ENCODE data around the gene DZIP1L.

DZIP1L gene

DNA sequence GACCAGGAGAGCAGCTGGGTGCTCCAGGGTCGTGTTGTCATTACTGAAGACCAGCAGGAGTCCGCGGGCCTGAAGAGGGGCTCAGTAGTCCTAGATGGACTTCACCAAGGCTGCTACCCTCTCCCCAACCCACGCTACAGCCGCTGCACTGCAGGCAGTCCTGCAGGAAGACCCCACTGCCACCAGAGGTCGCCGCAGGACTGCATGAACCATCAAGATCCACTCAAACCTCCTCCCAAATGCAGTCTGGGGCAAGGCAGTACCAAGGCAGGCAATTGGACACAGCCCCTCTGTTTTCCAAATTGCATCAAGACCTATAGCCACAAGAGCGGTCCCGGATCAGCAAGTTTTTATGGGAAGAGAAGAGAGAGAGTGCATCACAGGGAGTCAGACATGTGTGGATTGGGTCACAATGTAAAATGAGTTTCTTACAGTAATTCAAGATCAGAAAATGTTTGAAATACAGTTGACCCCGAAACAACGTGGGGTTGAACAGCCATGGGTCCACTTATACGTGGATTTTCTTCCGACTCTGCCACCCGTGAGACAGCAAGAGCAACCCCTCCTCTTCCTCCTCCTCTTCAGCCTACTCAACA lies 46.7 kb downstream of the DZIP1L start:
- DNase-seq (ENCODE audit: low read depth): peak; percentile 73

DNA sequence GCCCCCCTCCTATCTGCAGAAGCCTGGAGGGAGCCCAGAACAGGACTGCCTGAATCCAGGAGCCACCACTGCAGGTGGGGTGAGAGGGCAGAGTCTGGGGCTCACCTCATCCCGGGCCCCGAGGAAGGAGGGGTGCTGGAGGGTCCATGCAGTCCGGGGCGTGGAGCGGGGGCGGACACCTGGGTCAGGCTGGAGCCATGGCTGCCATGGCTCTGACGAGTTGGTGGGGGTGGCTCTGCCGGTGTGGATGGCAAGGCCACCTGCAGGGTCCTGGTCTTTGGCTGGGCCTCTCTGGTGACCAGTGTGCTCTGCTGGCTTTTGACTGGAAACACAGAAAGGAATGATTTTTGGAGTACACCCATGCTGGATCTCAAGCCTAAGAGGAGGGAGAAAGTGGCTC lies 47.4 kb downstream of the DZIP1L start:
- no peak for DNase-seq (ENCODE audit: low read depth)

DNA sequence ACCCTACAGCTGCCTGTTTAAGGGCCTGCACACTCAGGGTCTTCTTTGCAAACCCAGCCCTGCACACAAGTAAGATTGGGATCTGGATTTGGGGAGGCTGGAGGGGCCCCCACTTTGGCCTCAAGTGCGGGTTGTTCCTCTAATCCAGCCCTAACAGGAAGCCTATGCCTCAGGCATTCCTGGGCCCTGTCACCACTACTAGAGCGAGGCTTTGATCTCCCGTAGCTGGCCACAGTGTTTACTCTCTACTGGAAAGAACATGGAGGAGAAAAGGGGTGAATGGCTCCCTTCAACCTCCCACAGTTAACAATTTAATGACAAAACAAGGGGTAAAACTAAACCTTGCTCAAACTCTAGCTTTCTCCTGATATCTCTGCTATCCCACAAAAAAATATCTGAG lies 48.4 kb downstream of the DZIP1L start:
- DNase-seq (ENCODE audit: low read depth): no peak

DNA sequence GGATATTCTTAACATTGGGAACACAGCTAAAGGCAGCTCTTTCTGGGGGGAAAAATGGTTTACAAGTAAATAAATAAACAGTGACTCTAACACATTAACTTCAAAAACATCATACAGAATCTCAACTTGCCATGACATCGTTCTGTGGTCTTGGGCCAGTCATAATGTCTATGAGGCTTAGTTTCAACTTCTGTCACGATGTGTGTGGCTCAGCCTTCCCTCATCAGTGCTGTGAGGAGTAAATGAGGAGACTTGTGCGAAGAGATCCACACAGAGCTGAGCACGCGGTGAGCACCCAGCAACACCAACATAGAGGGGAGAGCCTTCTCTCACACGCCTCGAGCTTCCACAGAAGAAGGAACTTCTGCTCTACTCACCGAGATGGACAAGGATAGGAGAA lies 49.0 kb downstream of the DZIP1L start:
- peak; percentile 12 for DNase-seq (ENCODE audit: low read depth)

DNA sequence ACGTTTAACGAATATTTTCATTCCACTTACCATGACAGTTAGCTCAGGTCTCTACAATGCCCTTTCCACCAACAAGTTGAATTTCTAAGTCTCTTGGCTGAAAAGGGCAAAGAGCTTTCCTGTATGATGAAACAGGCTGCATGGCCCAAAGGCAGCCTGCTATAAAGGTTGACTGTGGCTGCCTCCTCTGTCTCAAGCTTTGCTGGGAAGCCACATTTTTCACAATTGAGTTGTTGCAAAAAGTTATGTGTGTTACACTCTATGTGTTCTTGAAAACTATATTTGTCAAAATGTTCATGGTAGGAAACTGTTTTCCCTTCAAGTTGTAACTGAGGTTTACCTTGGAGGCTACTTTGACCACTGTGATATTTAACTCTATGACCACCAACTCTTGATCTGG lies 49.5 kb downstream of the DZIP1L start:
- no peak for DNase-seq (ENCODE audit: low read depth)

DNA sequence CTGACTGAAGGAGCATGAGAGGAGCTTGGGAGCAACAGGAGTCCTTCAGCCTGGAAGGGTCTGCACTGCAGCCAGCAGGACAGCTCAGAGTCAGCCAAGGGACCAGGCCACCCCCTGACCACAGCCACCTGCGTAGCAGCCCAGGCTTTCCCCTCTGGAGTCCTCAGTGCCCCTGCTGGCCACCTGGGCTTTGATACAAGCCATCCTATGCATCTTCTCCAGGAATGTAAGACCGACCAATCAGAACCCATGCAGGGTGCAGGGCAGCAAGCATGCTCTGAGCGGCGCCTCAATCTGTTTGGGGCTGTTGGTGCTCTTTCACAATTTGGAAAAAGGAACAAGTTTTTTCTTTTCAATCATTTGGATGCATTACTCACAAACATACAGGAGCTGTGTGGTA lies 52.0 kb downstream of the DZIP1L start:
- no peak for DNase-seq (ENCODE audit: low read depth)

DNA sequence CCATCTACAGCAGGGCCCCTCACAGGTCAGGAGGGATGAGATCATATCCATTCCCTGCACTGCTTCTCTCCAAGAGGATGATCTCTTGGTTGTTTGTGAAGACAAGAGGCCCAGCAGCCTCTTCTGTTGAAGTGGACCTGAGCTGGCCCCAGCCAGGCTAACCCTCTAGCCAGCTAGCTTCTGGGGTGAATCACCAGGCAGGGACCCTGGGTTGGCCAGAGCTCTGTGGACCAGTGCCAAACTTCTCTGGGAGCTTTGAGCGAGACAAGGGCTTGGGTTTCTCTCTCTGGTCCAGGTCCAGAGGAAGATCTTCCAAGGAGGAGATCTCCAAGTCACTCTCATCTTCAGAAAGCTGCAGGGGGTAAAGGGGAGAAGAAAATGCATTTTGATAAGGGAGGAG lies 52.8 kb downstream of the DZIP1L start:
- no peak for DNase-seq (ENCODE audit: low read depth)

DNA sequence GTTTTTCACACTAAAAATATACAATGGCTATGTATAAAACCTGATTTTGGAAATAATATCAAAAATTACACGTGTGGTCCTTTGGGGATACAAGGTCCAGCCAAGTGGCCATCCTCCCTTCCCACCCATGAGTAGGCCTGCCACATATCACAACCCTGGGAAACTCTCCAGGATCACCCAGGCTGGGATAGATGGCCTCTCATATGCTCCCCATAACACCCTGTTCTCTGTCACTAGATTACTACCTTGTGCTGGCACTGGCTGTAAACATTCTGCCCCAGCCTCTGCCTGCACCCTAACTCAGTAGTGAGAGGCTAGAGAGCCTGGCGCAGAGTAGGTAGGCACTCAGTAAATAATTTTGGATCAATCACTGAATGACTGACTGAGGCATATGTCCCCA lies 53.4 kb downstream of the DZIP1L start:
- DNase-seq (ENCODE audit: low read depth): no peak

DNA sequence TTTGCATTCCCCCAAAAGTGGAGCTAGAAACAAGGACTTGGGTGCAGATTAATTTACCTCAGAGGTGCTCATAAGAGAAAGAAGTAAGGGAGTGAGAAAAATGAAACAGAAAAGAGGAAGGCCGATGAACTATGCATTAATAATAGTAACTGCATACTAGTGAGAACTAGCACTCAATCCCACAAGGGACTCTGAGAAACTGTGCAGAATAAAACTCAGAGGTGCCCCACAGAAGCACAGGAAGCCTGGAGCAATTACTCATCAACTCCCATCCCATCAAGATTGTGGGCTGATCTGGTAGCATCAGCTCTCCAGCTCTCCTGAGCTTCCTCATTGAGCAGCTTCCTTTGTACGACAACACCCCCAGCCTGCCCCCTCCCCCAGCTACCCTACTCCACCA lies 54.6 kb downstream of the DZIP1L start:
- DNase-seq (ENCODE audit: low read depth): no peak

DNA sequence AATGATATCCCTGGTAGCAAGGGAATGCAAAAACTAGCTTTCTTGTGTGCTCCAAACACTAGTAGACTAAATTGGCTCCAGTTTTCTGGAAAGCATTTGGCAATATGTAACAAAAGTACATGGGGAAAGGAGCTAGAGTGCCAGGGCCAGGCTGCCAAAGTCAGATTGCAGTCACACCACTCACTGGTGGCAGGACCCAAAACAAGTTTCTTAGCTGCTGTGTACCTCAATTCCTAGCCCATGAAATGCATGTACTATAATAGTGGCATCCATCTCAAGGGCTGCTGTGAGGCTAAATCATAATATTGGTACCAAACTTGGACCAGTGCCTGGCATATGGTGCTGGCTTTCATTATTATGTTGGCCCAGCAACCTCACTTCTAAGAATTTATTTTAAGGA lies 56.1 kb downstream of the DZIP1L start:
- DNase-seq (ENCODE audit: low read depth): no peak

DNA sequence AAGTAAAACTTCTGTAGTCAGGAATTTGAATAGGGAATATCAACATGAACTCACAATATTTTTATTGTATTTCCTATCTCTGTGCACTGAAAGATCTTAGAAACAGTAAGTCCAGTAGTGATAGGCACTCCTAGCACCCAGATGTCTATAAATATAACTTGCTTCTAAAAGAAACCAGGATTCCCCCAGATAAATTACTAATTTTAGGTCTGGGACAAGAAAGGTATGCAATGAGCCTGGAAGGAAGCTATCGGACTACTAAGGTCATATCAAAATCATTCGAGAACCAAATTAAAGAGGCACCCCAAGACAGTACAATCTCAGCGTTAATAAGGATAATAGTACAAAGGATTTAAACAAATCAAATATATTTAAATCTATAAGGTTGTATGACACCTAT lies 58.0 kb downstream of the DZIP1L start:
- DNase-seq (ENCODE audit: low read depth): no peak

DNA sequence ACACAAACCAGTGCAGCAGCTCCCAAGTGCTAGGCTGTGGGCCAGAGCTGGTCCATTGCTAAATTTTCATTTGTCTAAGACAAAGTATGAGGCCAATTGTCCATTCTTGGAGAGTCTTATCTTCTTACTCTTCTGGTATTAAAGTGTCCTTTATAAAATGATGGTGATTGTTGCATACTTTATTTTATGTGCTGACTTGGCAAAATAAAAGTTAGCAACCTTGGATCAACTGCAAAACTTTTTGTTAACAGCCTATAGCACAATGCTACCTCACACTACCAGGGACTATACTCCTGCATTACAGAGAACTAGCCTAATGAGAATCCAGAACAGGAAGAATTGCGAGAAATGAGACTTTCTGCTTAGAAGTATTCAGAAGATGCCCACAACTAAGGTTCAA lies 61.4 kb downstream of the DZIP1L start:
- no peak for DNase-seq (ENCODE audit: low read depth)

DNA sequence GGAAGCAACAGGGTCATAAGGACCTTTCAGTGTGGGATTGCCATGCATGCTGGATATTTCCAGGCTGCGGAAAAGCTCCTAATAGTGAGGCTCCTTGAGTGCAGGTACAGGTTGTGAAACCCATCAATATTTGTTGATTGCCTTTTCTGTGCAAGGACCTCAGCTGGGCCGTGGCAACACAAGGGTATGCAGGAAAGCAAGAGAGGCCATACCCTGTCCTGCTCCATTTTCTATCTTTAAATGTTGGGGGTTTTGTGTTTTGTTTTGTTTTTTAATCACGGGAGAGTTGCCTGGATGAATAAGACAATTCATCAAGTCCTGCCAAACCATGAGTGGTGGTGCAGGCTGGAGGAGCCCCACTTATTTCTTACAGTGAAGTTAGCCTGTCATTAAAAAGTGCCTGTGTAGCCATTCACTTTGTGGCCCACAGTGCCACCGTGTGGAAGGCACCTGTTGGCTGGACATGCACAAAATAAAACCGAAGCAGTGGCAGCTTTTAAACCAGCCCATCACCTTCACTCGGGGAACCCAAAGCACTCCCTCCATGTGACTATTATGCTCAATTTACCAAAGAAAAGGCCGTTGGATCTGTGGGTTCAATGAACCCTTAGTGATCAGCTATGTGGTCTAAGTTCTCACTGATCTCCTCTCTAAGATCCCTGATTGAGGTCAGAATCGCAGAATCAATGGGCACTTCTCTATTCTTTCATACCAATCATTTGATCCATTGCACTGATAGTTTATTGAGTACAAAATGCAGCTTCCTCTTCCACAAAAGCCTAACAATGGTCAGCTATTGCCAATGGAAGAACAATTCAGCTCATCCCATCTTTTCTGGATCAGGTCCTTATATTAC lies 63.2 kb downstream of the DZIP1L start:
- DNase-seq (ENCODE audit: low read depth): no peak

DNA sequence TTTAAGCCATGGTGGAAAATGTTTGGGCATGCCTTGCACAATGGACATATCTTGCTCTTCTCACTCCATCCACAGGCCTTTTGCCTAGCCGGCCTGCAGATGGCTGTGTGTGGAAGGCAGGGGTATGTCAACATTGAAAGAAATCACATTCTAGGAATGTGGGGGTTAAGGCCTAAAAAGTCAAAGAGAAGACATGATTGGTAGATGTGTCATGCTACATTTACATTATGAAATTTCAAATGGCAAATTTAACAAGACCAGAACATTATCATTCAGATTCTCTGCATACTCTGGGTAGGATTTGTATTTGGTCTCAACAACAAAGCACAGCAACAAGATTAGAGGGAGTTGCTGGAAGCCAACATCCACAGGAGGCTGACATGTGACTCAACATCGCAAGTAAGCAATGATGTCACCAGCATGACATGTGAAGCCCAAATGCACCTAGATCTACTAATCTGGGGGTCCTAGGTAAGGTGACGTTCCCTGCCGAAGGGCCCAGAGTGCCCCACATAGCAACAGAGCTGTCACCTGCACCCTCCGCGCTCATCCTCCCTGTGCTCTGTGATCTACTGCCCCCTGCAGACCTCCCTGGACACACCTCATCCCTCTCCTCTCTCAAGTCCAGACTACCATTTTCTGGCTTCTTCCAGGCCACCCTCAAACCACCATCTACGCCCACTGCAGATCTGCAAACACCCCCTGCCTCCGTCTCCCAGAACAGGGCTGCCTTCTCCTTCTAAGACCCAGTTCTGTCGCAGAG lies 66.1 kb downstream of the DZIP1L start:
- no peak for DNase-seq (ENCODE audit: low read depth)

DNA sequence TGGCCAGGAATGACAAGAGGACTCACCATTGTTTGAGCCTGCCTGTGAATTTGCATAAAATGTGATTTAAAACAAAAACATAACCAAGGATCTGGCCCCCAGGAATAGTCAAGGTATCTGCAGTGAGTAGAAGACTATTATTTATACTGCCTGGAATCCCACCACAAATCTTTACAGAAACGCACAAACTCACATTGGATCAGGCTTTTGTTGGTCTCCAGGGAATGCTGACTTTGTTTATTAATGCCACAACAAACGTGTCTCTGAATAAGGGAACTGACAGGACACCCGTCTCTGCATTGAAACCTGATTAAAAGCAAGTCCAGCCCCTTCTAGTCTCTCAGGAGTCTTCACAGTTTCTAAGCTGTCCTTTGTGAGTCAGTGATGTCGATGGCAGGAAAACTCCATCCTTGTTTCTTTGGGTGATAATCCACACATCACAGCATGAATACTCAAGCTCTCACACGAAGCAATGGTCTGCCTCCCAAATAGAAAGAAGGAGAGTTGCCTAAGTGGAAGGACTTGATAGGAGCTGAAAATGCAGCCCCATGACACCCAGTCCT lies 67.7 kb downstream of the DZIP1L start:
- no peak for DNase-seq (ENCODE audit: low read depth)

DNA sequence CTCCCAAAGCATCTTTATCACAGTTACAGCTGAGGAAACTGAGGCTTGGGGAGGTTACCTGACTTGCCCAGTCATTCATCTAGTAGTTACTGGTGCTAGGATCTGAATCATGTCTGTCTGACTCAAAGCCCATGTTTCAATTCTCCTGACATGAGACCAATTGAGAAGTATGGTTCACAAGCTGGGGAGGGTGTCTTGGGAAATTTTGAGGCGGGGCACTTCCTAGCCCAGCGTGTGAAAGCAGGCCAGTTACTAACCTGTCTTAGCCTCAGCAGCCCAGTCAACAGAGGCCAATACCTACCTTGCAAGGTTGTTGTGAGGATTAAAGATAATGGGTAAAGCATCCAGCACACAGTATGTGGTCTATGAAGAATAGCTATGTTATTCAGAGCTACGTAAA lies 68.5 kb downstream of the DZIP1L start:
- DNase-seq (ENCODE audit: low read depth): no peak

DNA sequence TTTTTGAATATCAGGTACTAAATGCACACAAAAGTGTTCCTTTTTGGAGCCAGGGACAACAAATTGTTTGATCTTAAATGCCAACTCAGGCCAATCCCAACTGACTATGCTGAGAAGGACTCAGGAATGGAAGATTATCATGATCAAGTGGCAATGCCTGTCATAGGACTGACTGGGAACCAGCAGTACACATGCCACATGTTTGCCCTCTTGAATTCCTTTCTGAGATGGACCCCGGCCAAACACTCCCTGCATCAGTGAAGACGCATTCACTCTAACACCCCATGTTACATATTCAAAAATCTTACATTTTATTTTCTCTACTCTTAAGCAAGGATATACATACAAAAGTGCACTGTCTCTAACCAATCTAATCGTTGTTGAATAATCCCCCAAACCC lies 69.3 kb downstream of the DZIP1L start:
- DNase-seq (ENCODE audit: low read depth): no peak

DNA sequence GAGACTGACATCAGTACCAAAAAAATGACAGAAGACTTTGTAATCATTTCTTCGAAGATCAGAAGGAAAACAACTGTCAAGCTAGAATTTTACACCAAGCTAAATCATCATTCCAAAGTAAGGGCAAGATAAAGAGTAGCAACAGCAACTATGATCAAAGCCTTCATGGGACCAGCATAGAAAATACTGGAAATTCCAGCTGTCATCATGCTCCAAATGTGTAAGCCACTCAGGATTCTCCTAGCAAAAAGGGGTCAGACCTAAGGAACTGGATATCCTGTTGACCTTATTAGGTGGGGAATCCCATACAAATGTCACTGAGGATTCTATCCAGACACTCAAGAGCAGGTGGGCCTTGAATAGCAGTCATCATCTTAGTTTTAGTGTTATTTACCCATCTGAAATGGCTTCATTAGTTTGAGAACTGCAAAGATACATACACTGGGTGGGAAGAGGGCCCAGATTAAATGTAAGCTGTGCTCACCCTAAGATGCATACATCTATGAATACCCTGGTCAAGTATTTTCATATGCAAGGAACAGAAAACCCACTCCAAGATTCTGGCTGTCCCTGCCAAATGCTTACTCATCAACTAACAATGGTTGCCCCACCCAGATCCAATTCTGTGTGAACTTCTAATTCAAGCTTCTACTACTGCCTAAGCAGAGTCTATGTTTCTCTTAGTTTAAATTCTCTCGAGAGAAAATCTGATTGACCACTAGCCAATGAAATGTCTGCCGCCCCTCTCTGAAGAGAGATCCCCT lies 72.0 kb downstream of the DZIP1L start:
- DNase-seq (ENCODE audit: low read depth): no peak

DNA sequence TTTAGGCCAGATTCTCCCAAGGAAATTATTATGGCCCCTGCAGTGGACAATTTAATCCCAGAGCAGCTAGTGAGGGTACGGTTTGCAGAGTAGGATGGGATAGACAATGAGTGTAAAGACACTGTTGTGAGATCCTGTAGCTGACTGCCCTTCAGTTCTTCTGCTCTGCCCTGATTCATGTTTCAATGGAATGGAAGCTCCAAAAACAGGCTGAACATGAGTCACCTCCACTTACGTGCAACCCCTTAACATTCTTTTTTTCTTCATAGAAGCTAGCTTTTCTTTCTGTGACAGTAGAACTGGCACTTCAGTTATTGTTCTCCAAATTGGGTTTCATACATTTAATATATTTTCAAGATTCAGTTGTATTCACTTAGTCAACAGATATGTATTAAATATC lies 73.4 kb downstream of the DZIP1L start:
- no peak for DNase-seq (ENCODE audit: low read depth)

DNA sequence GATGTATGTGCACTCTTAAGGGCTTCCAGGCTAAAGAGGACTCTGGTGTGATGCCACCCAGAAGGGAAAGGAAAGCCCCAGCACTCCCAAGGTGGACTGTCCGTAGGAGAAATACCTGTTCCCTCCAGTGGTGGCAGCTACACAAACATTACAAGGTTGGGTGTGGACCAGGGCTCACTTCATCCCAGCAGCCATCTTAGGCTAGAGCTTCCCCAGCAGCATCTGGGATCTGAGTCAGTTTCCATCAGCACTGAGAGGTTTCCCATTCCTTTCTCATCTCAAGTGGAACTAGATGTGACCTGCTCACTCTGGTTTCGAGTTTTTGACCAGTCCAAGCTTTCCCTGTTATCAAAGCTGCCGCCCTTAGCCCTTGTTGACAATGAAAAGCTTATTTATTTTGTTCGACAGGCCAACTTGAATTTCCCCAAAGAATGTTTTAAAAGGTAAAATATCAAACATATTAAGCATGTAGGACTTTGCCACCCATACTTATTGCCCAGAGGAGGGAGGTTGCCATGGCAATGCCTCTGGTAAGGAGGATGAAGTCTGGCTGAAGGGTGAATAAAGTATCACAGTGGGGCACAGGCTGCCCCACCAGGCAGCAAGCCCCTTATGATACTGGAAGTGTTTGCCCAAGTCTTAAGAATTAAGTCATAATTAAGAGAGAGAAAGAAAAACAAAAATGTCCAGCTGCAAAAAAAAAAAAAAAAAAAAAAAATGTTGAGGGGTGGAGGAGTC lies 76.5 kb downstream of the DZIP1L start:
- DNase-seq (ENCODE audit: low read depth): no peak

DNA sequence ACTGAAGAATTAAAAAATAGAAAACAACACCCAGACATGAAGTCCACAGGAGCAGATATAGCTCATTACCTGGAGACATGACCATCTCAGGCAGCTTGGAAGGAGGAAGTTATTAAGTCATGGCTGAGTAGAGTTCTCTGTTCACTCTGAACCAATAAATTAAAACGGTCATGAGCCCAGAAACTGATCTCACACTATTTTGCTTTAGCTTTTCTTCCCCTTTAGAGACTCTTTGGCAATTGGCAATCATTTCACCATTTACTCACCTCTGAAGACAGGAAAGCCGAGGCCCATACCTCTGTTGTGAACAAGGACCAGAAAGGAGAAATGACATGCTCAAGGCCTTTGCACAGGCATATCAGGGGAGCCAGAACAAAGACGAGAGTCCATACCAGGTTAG lies 78.8 kb downstream of the DZIP1L start:
- DNase-seq (ENCODE audit: low read depth): no peak

Measured in activated T-cell treated with anti-CD3 and anti-CD28 coated beads for 24 hours (primary cell).